ENCODE results near the gene TBC1D13.
"Not testable (repeated sequence)": the region's sequence is repeated elsewhere in the genome, so short reads cannot be mapped to it uniquely, and the experiment has no call there.

Gene TBC1D13

GRCh38 chr9:128851779-128852600, 64.9 kb downstream of the TBC1D13 start:
- DNase-seq: peak; percentile 35

- DNase-seq: not testable (repeated sequence)
Measured at GRCh38 chr9:128852646-128853045, 65.6 kb downstream of the TBC1D13 start.

GRCh38 chr9:128854454-128854853, 67.4 kb downstream of the TBC1D13 start:
- DNase-seq: not testable (repeated sequence)

GRCh38 chr9:128858476-128858875, 71.4 kb downstream of the TBC1D13 start:
- DNase-seq: not testable (repeated sequence)
